VCaP (cell line): ENCODE measurements around the gene CATSPER1.
A peak's percentile ranks its signal among the peaks of the same experiment; 100 is the strongest.

Experiments
- H3K27ac ChIP-seq: fragments of 450-650 bp; 2 replicates; pipeline ENCODE4 v1.5.1; 2017
- CTCF ChIP-seq: fragments of 450-650 bp; conservative IDR thresholded peaks from 2 replicates; pipeline ENCODE4 v1.5.1; 2017; ENCODE audit warnings: mild to moderate bottlenecking, moderate library complexity

The CATSPER1 gene

GRCh38 chr11:66063900-66064299 lies 37.6 kb upstream of the CATSPER1 start:
- H3K27ac ChIP-seq, result no peak overlapping the region
- no peak for TF ChIP-seq CTCF

- no peak for TF ChIP-seq CTCF
- 0 out of 2 replicates have a peak overlapping the region, but pooled peaks have one; percentile 8 for H3K27ac ChIP-seq
Measured at GRCh38 chr11:66062408-66062807, 36.1 kb upstream of the CATSPER1 start.

DNA sequence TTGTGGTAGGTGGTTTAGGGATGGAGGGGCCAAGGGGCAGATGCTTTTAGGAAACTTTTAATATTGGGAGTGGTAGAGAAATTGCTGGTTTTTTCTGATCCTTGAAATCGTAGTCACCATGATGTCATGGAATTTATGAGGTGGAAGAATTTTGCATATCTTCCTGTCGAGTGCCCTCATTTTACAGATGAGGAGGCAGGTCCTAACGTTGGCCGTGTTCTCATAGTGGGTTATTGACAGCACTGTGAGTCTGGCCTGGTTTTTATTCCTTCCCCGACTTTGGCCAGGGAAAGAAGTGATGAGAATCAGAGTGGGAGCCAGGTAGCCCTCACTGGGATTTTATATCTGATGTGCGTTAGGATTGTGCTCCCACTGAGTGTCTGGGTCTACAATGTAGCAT lies 35.0 kb upstream of the CATSPER1 start:
- peak overlapping the region; percentile 8 for H3K27ac ChIP-seq
- TF ChIP-seq CTCF, result no peak

GRCh38 chr11:66059966-66060680 lies 33.8 kb upstream of the CATSPER1 start:
- H3K27ac ChIP-seq, result no peak overlapping the region; the same call in 1 of the 2 replicates
- TF ChIP-seq CTCF, result no peak

- no peak overlapping the region for H3K27ac ChIP-seq
- no peak for TF ChIP-seq CTCF
Measured at GRCh38 chr11:66056501-66056900, 30.2 kb upstream of the CATSPER1 start.

DNA sequence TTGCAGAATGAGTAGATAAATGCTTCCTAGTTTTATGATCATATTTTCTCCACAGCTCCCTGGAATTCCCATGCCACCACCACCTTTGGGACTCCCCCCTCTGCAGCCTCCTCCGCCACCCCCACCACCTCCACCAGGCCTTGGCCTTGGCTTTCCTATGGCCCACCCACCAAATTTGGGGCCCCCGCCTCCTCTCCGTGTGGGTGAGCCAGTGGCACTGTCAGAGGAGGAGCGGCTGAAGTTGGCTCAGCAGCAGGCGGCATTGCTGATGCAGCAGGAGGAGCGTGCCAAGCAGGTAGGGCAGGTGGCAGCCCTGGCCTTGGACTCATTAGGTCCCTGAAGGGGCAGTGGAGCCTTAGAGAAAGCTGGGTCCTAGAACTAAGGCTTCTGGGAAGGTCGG lies 28.7 kb upstream of the CATSPER1 start:
- TF ChIP-seq CTCF, result no peak
- H3K27ac ChIP-seq, result no peak overlapping the region

GRCh38 chr11:66052664-66052982 lies 26.3 kb upstream of the CATSPER1 start:
- peak overlapping the region; percentile 97 for H3K27ac ChIP-seq
- no peak for TF ChIP-seq CTCF
